Erythroblast (primary cell): ENCODE results near the gene IQCK.

Source experiments
- DNase-seq, 2 experiments: peaks; one replicate each; lab custom pipeline; 2025; lab: John Stamatoyannopoulos, UW
- GATA1 ChIP-seq: IDR thresholded peaks from 2 replicates; pipeline ENCODE4 v1.6.1; 2011; ENCODE audit warnings: low read depth, mild to moderate bottlenecking, control low read depth, low read length, moderate library complexity
- POLR2A ChIP-seq: IDR thresholded peaks from 2 replicates; pipeline ENCODE4 v1.6.1; 2011; ENCODE audit warnings: mild to moderate bottlenecking, low read length

Gene IQCK

DNA sequence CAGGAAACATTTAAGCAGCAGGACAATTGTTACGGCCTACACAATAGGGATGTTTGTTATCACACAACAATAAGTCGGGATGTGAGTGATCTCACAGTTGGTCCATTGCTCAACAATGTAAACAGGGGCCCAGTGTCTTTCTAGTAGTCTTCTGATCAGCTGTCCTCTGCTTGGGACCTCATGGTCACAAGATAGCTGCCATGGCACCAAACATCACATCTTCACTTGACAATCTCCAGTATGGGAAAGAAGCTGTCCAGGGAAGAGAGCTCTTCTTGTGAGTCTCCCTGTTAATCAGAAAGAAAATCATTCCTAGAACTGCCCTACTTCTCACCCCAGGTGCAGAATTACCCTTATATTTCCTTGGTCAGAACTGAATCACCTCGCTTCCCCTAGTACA is 172.8 kb downstream of the IQCK start:
- no peak for DNase-seq
- no peak for TF ChIP-seq GATA1
- TF ChIP-seq POLR2A: no peak

DNA sequence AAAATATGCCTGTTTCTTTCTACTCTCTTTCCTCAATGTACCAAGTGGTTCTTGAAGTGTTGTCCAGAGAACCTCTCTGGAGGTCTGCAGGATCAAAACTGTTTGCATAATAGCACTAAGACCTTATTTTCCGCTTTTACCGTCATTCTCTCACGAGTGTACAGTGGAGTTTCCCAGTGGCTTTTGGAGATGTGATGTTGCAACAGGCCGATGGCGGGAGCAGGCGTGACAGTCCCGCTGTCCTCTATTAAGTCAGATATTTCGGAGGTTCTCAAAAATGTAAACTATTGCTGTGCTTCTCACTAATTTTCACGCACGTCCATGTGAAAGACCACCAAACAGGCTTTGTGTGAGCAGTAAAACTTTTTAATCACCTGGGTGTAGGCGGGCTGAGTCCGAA is 174.8 kb downstream of the IQCK start:
- no peak for DNase-seq
- no peak for TF ChIP-seq GATA1
- TF ChIP-seq POLR2A: no peak

DNA sequence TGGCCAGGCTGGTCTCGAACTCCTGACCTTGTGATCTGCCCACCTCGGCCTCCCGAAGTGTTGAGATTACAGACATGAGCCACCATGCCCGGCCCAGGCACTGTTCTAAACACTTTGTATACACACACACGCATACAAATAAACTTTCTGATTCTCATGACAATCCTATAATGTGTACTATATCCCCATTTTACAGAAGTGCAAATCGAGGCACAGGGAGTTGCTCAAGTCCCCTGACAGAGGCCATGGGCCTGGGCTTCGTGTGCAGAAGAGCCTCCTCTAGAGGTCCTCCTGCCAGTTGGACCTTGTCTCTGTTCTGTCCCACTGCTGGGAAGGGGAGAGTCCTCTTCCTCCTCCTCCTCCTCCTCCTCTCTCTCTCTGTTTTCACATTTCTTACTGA is 176.5 kb downstream of the IQCK start:
- no peak for DNase-seq
- TF ChIP-seq GATA1 (no peak), POLR2A (no peak)

DNA sequence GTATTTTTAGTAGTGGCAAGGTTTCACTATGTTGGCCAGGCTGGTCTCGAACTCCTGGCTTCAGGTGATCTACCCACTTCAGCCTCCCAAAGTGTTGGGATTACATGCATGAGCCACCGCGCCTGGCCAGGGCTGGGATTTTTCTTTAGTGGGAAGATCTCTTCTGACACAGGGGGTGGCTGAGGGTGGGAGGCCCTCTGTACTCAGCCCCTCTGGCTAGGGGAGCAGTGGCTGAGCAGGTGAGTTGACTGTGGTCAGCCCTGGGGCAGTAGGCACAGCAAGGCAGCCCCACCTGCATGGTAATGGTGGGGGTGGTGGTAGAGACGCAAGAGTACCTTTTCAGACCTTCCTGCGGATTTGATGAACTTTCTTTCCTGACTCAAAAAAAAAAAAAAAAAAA is 178.9 kb downstream of the IQCK start:
- TF ChIP-seq POLR2A (no peak), GATA1 (no peak)
- DNase-seq: no peak

DNA sequence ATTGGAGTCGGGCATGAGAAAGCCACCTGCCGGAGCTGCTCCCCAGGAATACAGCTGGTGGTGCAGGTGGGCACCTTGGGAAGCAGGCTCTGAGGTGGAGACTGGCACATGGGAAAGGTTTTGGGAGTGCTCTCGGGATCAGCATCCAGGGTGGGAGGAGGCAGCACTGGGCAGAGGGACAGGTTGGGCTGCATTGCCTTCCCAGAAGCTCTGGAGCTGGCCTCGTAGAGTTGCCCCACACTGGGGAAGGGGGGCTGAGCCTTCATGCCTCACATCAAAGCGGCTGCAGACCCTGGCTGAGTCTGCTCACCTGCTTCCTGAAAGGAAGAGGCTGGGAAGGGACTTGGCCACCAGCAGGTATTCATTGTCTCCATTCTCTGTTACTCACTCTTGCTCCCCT is 180.1 kb downstream of the IQCK start:
- DNase-seq: no peak
- TF ChIP-seq POLR2A: no peak
- no peak for TF ChIP-seq GATA1

DNA sequence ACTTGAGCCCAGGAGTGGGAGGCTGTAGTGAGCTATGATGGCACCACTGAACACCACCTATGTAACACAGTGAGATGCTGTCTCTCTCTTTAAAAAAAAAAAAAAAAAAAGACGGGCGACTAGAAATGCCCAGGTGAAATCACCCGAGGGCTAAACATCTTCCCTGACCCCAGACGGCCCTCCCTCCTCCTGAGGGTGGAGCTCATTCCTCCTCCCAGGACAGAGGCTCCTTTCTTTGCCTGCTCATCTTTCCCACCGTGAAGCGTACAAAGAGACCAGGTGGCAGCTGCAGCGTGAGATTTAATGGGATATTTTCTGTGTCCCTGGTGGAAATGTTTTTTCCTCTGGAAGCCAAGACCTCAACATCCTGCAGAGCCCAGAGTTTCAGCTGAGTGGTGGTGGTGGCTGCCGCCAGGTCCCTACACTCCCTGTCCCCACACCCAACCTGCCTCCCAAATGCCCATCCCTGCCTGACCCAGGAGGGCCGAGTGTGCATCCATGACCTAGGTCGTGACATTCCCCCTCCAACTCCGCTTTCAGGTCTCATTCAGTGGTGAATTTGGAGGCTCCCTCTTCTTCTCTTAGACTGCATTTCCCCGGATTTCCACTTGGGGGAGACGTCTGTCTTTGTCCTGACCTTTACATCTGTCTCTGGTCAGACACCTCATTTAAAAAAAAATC is 181.0 kb downstream of the IQCK start:
- TF ChIP-seq POLR2A: no peak
- TF ChIP-seq GATA1: no peak
- peak; percentile 26 to 59 for DNase-seq

DNA sequence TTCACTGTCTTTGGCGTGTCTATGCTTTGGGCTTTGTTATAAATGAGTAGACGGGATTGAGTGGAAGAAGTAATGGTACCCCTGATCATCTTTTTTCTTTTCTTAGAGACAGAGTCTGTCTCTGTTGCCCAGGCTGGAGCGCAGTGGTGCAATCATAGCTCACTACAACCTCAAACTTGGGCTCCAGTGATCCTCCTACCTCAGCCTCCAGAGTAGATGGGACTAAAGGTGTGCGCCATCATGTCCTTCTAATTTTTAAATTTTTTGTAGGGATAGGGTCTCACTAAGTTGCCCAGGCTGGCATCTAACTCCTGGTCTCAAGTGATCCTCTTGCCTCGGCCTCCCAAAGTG is 181.5 kb downstream of the IQCK start:
- no peak for TF ChIP-seq GATA1
- no peak for TF ChIP-seq POLR2A

DNA sequence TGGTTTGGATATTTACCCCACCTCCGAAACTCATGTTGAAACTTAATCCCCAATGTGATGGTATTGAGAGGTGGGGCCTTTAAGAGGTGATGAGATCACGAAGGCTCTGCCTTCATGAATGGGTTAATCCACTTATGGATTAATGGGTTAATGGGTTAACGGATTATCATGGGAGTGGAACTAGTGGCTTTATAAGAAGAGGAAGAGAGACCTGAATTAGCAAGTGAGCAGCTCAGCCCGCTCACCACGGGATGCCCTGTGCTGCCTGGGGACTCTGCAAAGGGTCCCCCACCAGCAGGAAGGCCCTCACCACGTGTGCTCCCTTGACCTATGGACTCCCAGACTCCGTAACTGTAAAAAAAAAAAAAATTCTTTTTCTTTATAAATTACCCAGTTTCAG is 183.1 kb downstream of the IQCK start:
- no peak for DNase-seq
- TF ChIP-seq GATA1: no peak
- no peak for TF ChIP-seq POLR2A

More for the DNA sequence above, 181.5 kb downstream of the IQCK start:
- DNase-seq: no peak

DNA sequence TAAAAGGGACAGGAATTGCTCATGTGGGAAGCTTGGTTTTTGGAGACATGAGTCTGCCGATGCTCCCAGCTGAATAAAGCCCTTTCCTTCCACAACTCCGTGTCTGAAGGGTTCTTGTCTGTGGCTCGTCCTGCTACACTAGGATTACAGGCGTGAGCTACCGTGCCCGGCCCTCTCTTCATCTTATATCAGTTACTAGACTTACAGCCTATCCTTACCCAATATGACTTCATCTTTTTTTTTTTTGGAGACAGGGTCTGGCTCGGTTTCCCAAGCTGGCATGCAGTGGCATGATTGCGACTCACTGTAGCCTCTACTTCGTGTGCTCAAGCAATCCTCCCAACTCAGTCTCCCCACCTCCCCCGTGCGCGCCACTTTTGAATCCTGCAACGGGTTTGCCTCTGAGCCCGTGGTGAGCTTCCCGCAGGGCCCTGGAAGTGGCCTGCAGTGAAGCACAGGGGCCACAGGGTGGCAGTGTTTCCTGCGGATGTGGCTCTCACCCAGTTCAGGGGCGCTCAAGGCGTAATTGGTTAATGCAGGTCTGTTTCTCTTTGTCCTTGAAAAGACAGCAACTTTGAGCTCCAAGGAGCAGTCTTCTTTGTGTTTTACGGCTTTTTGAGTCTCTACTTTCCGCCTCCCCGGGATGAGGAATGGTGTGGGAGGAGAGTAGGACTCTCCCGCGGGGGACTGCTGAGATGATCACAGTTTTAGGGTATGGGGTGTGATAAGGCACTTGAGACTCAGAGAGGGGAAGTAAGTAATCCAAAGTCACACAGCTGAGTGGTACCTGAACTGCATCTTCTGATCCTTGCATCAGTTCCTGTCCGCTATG is 189.3 kb downstream of the IQCK start:
- peak; percentile 59 to 71 for DNase-seq
- TF ChIP-seq POLR2A (no peak), GATA1 (no peak)
